Right lobe of liver (tissue), 6 donors: Measurements from ENCODE around the gene LGALS13. TPM values are rescaled to one million over a fixed set of nuclear protein-coding genes. Genes with fewer than 3 reads are reported as not detected.

ENCODE experiments used
- ATAC-seq, 4 donors: fragments of 200-7000 bp; cut with Tn5 transposase; one replicate each; pipeline ENCODE4 v1.9.1; 2020; ENCODE audit warnings: mild to moderate bottlenecking in 4 of 4, moderate library complexity in 4 of 4
- DNase-seq, 3 donors: peaks; one replicate each; pipeline ENCODE4 v3.0.0-alpha.2; 2020
- H3K27ac ChIP-seq, 3 donors: fragments of 200-600 bp; one replicate each; pipeline ENCODE4 v1.8.0; 2022
- H3K27me3 ChIP-seq, 2 donors: fragments of 200-600 bp; one replicate each; pipeline ENCODE4 v1.8.0; 2022
- H3K36me3 ChIP-seq, 4 donors: fragments of 200-600 bp; sonication (generic) in 1 of 4; one replicate each; pipeline versions ENCODE4 v1.5.1 to v1.8.0; 2017 to 2022; ENCODE audit warnings: control low read depth in 1 of 4
- H3K4me1 ChIP-seq, 4 donors: fragments of 200-600 bp; sonication (generic) in 1 of 4; one replicate each; pipeline versions ENCODE4 v1.5.1 to v1.8.0; 2017 to 2022; ENCODE audit warnings: control low read depth in 1 of 4
- H3K4me3 ChIP-seq, 3 donors: fragments of 200-600 bp; one replicate each; pipeline ENCODE4 v1.8.0; 2022
- H3K9me3 ChIP-seq, 4 donors: fragments of 200-600 bp; sonication (generic) in 1 of 4; one replicate each; pipeline versions ENCODE4 v1.5.1 to v1.8.0; 2017 to 2022; ENCODE audit warnings: control low read depth in 1 of 4
- POLR2A ChIP-seq: fragments of 450-650 bp; IDR thresholded peaks from one replicate; pipeline ENCODE4 v1.6.1; 2017; ENCODE audit warnings: antibody characterized with exemption, mild to moderate bottlenecking
- WGBS: methylation state at CpG from one replicate; pipeline ENCODE4 v1.1.6; 2018; ENCODE audit warnings: low coverage, low lambda C conversion rate; ENCODE audit not compliant: insufficient coverage; ENCODE audit errors: missing lambda C conversion rate; 5-methylcytosine and 5-hydroxymethylcytosine counted together
- intact Hi-C, 2 donors: fragments of 100-400 bp; cut with DNase I; formaldehyde crosslinking; loops; one replicate each; pipeline versions ENCODE4 v1.11.2 to v1.14.1; 2022
- total RNA-seq, 6 experiments: library from RNA; depleted of rRNA in 2 of 6; stranded (reverse); fragments of >200 nt in 2 of 6; fragmentation: NEBNext Ultra II Directional in 3 of 6; extraction: Animal tissue kit (Norgen Biotek cat#: 25700) in 3 of 6; gene quantifications; one replicate each; pipeline versions ENCODE4 v1.1.0 to v1.2.4, GENCODE V29; 2016 to 2023
- TF ChIP-seq, protein P1 (sequence below), 4 donors: fragments of 200-600 bp in 3 of 4; fragments of 450-650 bp in 1 of 4; IDR thresholded peaks; one replicate each; pipeline versions ENCODE4 v1.5.1 to v1.8.0; 2016 to 2022; ENCODE audit warnings: antibody characterized with exemption in 4 of 4, mild to moderate bottlenecking in 2 of 4
- donor health status: DM: no; HTN: yes; CAD: no.
- donor health status: DM: no; HTN: no; CAD: no.
- donor health status: DM: no; HTN: no; CAD: no.
- donor health status: DM: no; HTN: yes; CAD: no.
- donor health status: DM: no; HTN: yes; CAD: no.

Gene LGALS13
- total RNA-seq, 6 experiments from 2014 or later = not detected

- Histone ChIP-seq H3K36me3 (no peaks in the 10 kb centered on the region), H3K27ac (no peak overlapping the region), H3K9me3 (no peaks in the 10 kb centered on the region), H3K27me3 (no peaks in the 10 kb centered on the region), H3K4me1 (no peaks in the 10 kb centered on the region), H3K4me3 (no peak overlapping the region)
- TF ChIP-seq, protein P1, sequence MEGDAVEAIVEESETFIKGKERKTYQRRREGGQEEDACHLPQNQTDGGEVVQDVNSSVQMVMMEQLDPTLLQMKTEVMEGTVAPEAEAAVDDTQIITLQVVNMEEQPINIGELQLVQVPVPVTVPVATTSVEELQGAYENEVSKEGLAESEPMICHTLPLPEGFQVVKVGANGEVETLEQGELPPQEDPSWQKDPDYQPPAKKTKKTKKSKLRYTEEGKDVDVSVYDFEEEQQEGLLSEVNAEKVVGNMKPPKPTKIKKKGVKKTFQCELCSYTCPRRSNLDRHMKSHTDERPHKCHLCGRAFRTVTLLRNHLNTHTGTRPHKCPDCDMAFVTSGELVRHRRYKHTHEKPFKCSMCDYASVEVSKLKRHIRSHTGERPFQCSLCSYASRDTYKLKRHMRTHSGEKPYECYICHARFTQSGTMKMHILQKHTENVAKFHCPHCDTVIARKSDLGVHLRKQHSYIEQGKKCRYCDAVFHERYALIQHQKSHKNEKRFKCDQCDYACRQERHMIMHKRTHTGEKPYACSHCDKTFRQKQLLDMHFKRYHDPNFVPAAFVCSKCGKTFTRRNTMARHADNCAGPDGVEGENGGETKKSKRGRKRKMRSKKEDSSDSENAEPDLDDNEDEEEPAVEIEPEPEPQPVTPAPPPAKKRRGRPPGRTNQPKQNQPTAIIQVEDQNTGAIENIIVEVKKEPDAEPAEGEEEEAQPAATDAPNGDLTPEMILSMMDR (IDR thresholded peaks at IDR 0.05) = no peak
- TF ChIP-seq POLR2A = no peak
- intact Hi-C loops = no loop called here
- ATAC-seq = no peak
- 41% methylated on average over 4 of the region's 4 CpGs for WGBS
- DNase-seq = no peak
Observed at GRCh38 chr19:39631178-39631577, 28.9 kb downstream of the LGALS13 start.

- ATAC-seq (no peak), DNase-seq (no peak)
- WGBS = 57% methylated on average over 6 of the region's 6 CpGs
- TF ChIP-seq POLR2A = no peak
- TF ChIP-seq, protein P1 (IDR thresholded peaks at IDR 0.05) = no peak
- H3K27ac ChIP-seq = no peak overlapping the region
- no peak overlapping the region for H3K4me3 ChIP-seq
- no peaks in the 10 kb centered on the region for H3K9me3 ChIP-seq
- H3K36me3 ChIP-seq = no peaks in the 10 kb centered on the region
- no peaks in the 10 kb centered on the region for H3K27me3 ChIP-seq
- no peaks in the 10 kb centered on the region for H3K4me1 ChIP-seq
- intact Hi-C loops = no loop called here
Observed at GRCh38 chr19:39631626-39632025, 29.3 kb downstream of the LGALS13 start.

- 30% methylated on average over 3 of the region's 4 CpGs for WGBS
- H3K9me3 ChIP-seq = no peaks in the 10 kb centered on the region
- DNase-seq = no peak
- no peaks in the 10 kb centered on the region for H3K4me1 ChIP-seq
- no peaks in the 10 kb centered on the region for H3K36me3 ChIP-seq
- no peaks in the 10 kb centered on the region for H3K27me3 ChIP-seq
- no peak overlapping the region for H3K27ac ChIP-seq
- no peak overlapping the region for H3K4me3 ChIP-seq
- ATAC-seq = no peak
- intact Hi-C loops = no loop called here
- TF ChIP-seq POLR2A = no peak
- TF ChIP-seq, protein P1 (IDR thresholded peaks at IDR 0.05) = no peak
Observed at GRCh38 chr19:39637891-39638290, 35.6 kb downstream of the LGALS13 start.

DNA sequence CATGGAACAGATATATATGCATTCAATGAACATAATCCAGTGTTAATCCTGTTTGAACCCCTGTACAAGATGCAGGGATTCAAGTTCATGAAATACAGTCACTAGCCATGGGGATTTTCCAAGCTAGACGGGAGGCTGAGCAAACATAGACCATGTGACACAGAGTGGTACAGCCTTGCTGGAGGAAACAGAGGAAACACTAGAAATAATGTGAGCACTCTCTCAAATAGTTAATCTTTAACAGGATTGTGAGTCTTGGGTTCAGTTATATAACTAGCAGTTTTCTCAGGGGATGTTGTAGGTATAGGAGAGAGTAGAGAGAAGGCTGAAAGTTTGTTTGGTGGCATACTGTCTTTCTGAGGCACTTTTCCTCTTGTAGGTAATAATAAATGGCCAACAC is 39.4 kb downstream of the LGALS13 start:
- no peaks in the 10 kb centered on the region for H3K36me3 ChIP-seq
- DNase-seq (no peak), ATAC-seq (no peak)
- WGBS = 0% methylated on average over 1 of the region's 1 CpG
- no peaks in the 10 kb centered on the region for H3K4me1 ChIP-seq
- TF ChIP-seq POLR2A = no peak
- TF ChIP-seq, protein P1 (IDR thresholded peaks at IDR 0.05) = no peak
- no peaks in the 10 kb centered on the region for H3K9me3 ChIP-seq
- no peak overlapping the region for H3K4me3 ChIP-seq
- no peak overlapping the region for H3K27ac ChIP-seq
- intact Hi-C loops = no loop called here
- no peaks in the 10 kb centered on the region for H3K27me3 ChIP-seq

DNA sequence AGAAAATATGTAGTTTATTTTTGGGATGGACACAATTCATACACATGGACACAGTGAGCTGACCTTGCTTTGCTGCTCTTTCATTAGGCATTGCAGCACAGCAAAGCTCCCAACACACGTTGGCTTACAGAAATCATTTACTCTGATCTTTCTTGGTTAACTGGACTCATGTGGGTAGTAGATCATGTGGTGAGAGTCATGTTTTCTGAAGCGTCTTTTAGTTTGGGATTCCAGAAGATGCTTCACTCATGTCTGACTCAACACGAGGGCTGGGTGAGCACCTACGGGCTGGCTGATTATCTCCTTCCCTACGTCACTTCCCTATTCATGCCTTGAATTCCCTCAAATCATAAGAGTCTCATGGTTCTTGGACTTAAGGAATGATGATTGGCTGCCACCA is 41.3 kb downstream of the LGALS13 start:
- intact Hi-C loops = no loop called here
- no peaks in the 10 kb centered on the region for H3K9me3 ChIP-seq
- H3K27me3 ChIP-seq = no peaks in the 10 kb centered on the region
- TF ChIP-seq, protein P1 (IDR thresholded peaks at IDR 0.05) = no peak
- no peak for TF ChIP-seq POLR2A
- no peak for DNase-seq
- 62% methylated on average over 5 of the region's 5 CpGs for WGBS
- ATAC-seq = no peak
- H3K4me1 ChIP-seq = no peaks in the 10 kb centered on the region
- no peak overlapping the region for H3K4me3 ChIP-seq
- H3K36me3 ChIP-seq = no peaks in the 10 kb centered on the region
- H3K27ac ChIP-seq = no peak overlapping the region
